ENCODE measurements around the gene U2AF1L4.

GRCh38 chr19:35774274-35775045 is 29.2 kb upstream of the U2AF1L4 start:
- TF ChIP-seq CTCF (IDR thresholded peaks at IDR 0.05; ENCODE audit: extremely low read depth in 1 of 2, insufficient read depth in 1 of 2, low read depth in 1 of 2, low read length in 2 of 2), result no peak
- TF ChIP-seq, protein P1, sequence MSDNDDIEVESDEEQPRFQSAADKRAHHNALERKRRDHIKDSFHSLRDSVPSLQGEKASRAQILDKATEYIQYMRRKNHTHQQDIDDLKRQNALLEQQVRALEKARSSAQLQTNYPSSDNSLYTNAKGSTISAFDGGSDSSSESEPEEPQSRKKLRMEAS (IDR thresholded peaks at IDR 0.05; ENCODE audit: insufficient read depth, insufficient read length), result no peak
- no peak for TF ChIP-seq EZH2 (IDR thresholded peaks at IDR 0.05; ENCODE audit: borderline replicate concordance, low read depth, low read length, severe bottlenecking)
- no peak for TF ChIP-seq FOS (IDR thresholded peaks at IDR 0.05; ENCODE audit: borderline replicate concordance, insufficient read depth, low read length)
- no peak for TF ChIP-seq POLR2A (IDR thresholded peaks at IDR 0.05; ENCODE audit: low read depth, low read length)
- TF ChIP-seq POLR2AphosphoS5 (IDR thresholded peaks at IDR 0.05; ENCODE audit: insufficient read depth, low read depth, low read length), result no peak
- TF ChIP-seq MYC (IDR thresholded peaks at IDR 0.05; ENCODE audit: low read depth, low read length), result no peak
- TF ChIP-seq GATA2 (IDR thresholded peaks at IDR 0.05; ENCODE audit: insufficient read depth, insufficient read length, low read depth, low read length), result no peak
